Measurements from ENCODE around the gene TNFRSF18. TPM values are rescaled to one million over a fixed set of nuclear protein-coding genes. Genes with fewer than 3 reads are reported as not detected.

Gene TNFRSF18
- total and polyA plus RNA-seq, 4 donors = 0.17 to 0.24 (median 0.19) TPM; not detected in 1

- Histone ChIP-seq H3K4me3 (ENCODE audit: low read depth in 1 of 3, low read length in 3 of 3) (no peak overlapping the region), H3K27me3 (ENCODE audit: control insufficient read depth in 4 of 4, insufficient read depth in 4 of 4, low read length in 3 of 4) (no peaks in the 10 kb centered on the region), H3K27ac (ENCODE audit: low read depth in 1 of 2, low read length in 2 of 2) (no peak overlapping the region), H3K9ac (ENCODE audit: low read depth in 1 of 2, low read length in 2 of 2) (no peak overlapping the region), H3K36me3 (ENCODE audit: control insufficient read depth in 4 of 4, insufficient read depth in 3 of 4, low read depth in 1 of 4, low read length in 3 of 4) (no peaks in the 10 kb centered on the region), H3K9me3 (ENCODE audit: control insufficient read depth in 4 of 4, low read length in 3 of 4) (no peaks in the 10 kb centered on the region), H3K4me1 (ENCODE audit: control insufficient read depth in 4 of 4, insufficient read depth in 4 of 4, low read length in 3 of 4) (no peaks in the 10 kb centered on the region)
- 92% methylated on average over 3 of the region's 3 CpGs for WGBS
- TF ChIP-seq NR2F2 (IDR thresholded peaks at IDR 0.05) (no peak), HNF4A (conservative IDR thresholded peaks at IDR 0.05) (no peak), REST (IDR thresholded peaks at IDR 0.05) (no peak), FOXA2 (IDR thresholded peaks at IDR 0.05) (no peak), FOXA1 (IDR thresholded peaks at IDR 0.05) (no peak), RAD21 (IDR thresholded peaks at IDR 0.05) (no peak), RXRA (IDR thresholded peaks at IDR 0.05) (no peak), MAX (IDR thresholded peaks at IDR 0.05) (no peak), SP1 (IDR thresholded peaks at IDR 0.05) (no peak)
- DNase-seq (ENCODE audit: low spot score) = no peak
These were observed 11.7 kb downstream of the TNFRSF18 start for GRCh38 chr1:1194723-1195122.

GRCh38 chr1:1191734-1192133, 14.7 kb downstream of the TNFRSF18 start:
- H3K36me3 ChIP-seq (ENCODE audit: control insufficient read depth in 4 of 4, insufficient read depth in 3 of 4, low read depth in 1 of 4, low read length in 3 of 4) = no peaks in the 10 kb centered on the region
- DNase-seq (ENCODE audit: low spot score) = no peak
- WGBS = 92% methylated on average over 11 of the region's 11 CpGs
- H3K9ac ChIP-seq (ENCODE audit: low read depth in 1 of 2, low read length in 2 of 2) = no peak overlapping the region
- H3K9me3 ChIP-seq (ENCODE audit: control insufficient read depth in 4 of 4, low read length in 3 of 4) = no peaks in the 10 kb centered on the region
- H3K27ac ChIP-seq (ENCODE audit: low read depth in 1 of 2, low read length in 2 of 2) = no peak overlapping the region
- H3K4me1 ChIP-seq (ENCODE audit: control insufficient read depth in 4 of 4, insufficient read depth in 4 of 4, low read length in 3 of 4) = no peaks in the 10 kb centered on the region
- H3K4me3 ChIP-seq (ENCODE audit: low read depth in 1 of 3, low read length in 3 of 3) = no peak overlapping the region
- no peaks in the 10 kb centered on the region for H3K27me3 ChIP-seq (ENCODE audit: control insufficient read depth in 4 of 4, insufficient read depth in 4 of 4, low read length in 3 of 4)
- TF ChIP-seq TAF1 (conservative IDR thresholded peaks at IDR 0.05) (no peak), RXRA (IDR thresholded peaks at IDR 0.05) (no peak), HNF4G (IDR thresholded peaks at IDR 0.05) (no peak), CTCF (IDR thresholded peaks at IDR 0.05; ENCODE audit: low read depth, low read length, missing input control) (no peak), ATF3 (IDR thresholded peaks at IDR 0.05) (no peak), ZBTB33 (IDR thresholded peaks at IDR 0.05) (no peak), SP1 (IDR thresholded peaks at IDR 0.05) (no peak), FOXA2 (IDR thresholded peaks at IDR 0.05) (no peak), FOXA1 (IDR thresholded peaks at IDR 0.05) (no peak), GABPA (IDR thresholded peaks at IDR 0.05 in 1 of 2, conservative IDR thresholded peaks at IDR 0.05 in 1 of 2) (no peak), RAD21 (IDR thresholded peaks at IDR 0.05) (no peak), REST (IDR thresholded peaks at IDR 0.05) (no peak), EGR1 (IDR thresholded peaks at IDR 0.05; ENCODE audit: low read depth in 2 of 2) (no peak), YY1 (IDR thresholded peaks at IDR 0.05) (no peak), NR2F2 (IDR thresholded peaks at IDR 0.05) (no peak), MAX (IDR thresholded peaks at IDR 0.05) (no peak), HNF4A (conservative IDR thresholded peaks at IDR 0.05) (no peak), JUND (IDR thresholded peaks at IDR 0.05) (no peak)
